A673 (cell line): ENCODE measurements around the gene CAMK2G.

Experiments used
- EZH2 ChIP-seq: fragments of 200-600 bp; sonication (generic); IDR thresholded peaks from 2 replicates; pipeline ENCODE4 v1.6.1; 2017; ENCODE audit warnings: borderline replicate concordance, low read depth, mild to moderate bottlenecking, mixed read lengths, antibody characterized with exemption, low read length; ENCODE audit not compliant: poor library complexity, severe bottlenecking
- TF ChIP-seq, protein P1 (sequence below): fragments of 300-800, 200-600 bp; sonication (generic); conservative IDR thresholded peaks from 2 replicates; pipeline ENCODE4 v1.5.1; 2017; ENCODE audit warnings: low read depth, mild to moderate bottlenecking, antibody characterized with exemption, low read length, moderate library complexity, mixed read lengths

DNA sequence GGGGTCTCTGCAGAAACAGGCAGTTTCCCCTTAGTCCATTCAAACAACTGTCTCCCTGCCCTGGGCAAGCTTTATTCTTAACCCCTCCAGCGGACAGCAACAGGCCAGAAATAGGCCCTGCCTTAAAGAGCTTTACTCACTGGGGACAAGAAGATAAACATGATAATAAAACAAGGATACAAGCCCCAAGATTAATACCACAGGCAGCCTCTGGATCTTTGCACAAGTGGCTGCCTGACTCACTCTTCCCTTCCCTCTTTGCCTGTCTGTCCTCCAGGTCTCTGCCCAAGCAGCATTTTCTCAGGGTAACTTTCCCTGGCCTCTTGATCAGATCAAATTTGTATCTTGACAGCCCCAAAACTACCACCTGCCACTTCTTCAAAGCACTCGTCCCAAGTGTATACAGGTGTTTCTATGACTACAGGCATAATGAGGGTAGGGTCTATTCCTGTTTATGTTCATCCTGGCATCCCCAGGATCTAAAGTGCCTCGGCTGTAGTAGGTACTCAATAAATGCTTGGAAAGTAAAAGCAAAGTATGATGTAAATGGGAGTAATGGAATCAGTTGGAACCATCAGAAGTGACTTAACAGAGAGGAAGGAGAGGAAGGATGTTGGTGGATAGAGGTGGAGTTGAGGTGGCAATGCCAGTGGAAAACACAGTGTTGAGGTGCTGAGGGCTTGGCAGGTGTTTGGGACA lies 7.0 kb upstream of the CAMK2G start:
- TF ChIP-seq, protein P1, sequence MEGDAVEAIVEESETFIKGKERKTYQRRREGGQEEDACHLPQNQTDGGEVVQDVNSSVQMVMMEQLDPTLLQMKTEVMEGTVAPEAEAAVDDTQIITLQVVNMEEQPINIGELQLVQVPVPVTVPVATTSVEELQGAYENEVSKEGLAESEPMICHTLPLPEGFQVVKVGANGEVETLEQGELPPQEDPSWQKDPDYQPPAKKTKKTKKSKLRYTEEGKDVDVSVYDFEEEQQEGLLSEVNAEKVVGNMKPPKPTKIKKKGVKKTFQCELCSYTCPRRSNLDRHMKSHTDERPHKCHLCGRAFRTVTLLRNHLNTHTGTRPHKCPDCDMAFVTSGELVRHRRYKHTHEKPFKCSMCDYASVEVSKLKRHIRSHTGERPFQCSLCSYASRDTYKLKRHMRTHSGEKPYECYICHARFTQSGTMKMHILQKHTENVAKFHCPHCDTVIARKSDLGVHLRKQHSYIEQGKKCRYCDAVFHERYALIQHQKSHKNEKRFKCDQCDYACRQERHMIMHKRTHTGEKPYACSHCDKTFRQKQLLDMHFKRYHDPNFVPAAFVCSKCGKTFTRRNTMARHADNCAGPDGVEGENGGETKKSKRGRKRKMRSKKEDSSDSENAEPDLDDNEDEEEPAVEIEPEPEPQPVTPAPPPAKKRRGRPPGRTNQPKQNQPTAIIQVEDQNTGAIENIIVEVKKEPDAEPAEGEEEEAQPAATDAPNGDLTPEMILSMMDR = no peak
- no peak for TF ChIP-seq EZH2
